Mesendoderm (in vitro differentiated cells): ENCODE measurements around the gene NDFIP1.

Source experiments
- DNase-seq: peaks from one replicate; pipeline ENCODE4 v3.0.0; 2013
- H2AK5ac ChIP-seq: 2 replicates; pipeline ENCODE4 v1.6.1; 2013; ENCODE audit warnings: low read length, inconsistent platforms
- H2BK120ac ChIP-seq: 2 replicates; pipeline ENCODE4 v1.6.1; 2013; ENCODE audit warnings: low read depth, mild to moderate bottlenecking, low read length, moderate library complexity, mixed read lengths
- H2BK15ac ChIP-seq: replicated peaks from 2 replicates; pipeline ENCODE4 v1.6.1; 2013; ENCODE audit warnings: low read depth, mild to moderate bottlenecking, moderate library complexity
- H2BK5ac ChIP-seq: 2 replicates; pipeline ENCODE4 v1.6.1; 2013; ENCODE audit warnings: low read length, inconsistent platforms
- H3K18ac ChIP-seq: 2 replicates; pipeline ENCODE4 v1.6.1; 2013; ENCODE audit warnings: mild to moderate bottlenecking, low read length, mixed read lengths
- H3K23ac ChIP-seq: one replicate; pipeline ENCODE4 v1.6.1; 2013; ENCODE audit warnings: low read length
- H3K27ac ChIP-seq: 2 replicates; pipeline ENCODE4 v1.5.1; 2013; ENCODE audit warnings: low read depth, mild to moderate bottlenecking, inconsistent platforms, low read length, moderate library complexity
- H3K27me3 ChIP-seq: 2 replicates; pipeline ENCODE4 v1.6.1; 2013; ENCODE audit warnings: low read length, control low read depth, mild to moderate bottlenecking, inconsistent platforms; ENCODE audit not compliant: insufficient read depth, poor library complexity
- H3K36me3 ChIP-seq: 2 replicates; pipeline ENCODE4 v1.6.1; 2013; ENCODE audit warnings: low read length, inconsistent platforms; ENCODE audit not compliant: control insufficient read depth, insufficient read depth
- H3K4ac ChIP-seq: one replicate; pipeline ENCODE4 v1.6.1; 2013; ENCODE audit warnings: low read depth, mild to moderate bottlenecking, low read length, moderate library complexity
- H3K4me1 ChIP-seq: 2 replicates; pipeline ENCODE4 v1.6.1; 2013; ENCODE audit warnings: low read depth, low read length, inconsistent platforms; ENCODE audit not compliant: control insufficient read depth
- H3K4me2 ChIP-seq: 2 replicates; pipeline ENCODE4 v1.6.1; 2013; ENCODE audit warnings: low read length
- H3K4me3 ChIP-seq: 2 replicates; pipeline ENCODE4 v1.5.1; 2013; ENCODE audit warnings: mild to moderate bottlenecking, low read length
- H3K56ac ChIP-seq: one replicate; pipeline ENCODE4 v1.6.1; 2013; ENCODE audit warnings: low read length
- H3K79me1 ChIP-seq: 2 replicates; pipeline ENCODE4 v1.6.1; 2013; ENCODE audit warnings: low read length, inconsistent platforms
- H3K79me2 ChIP-seq: 2 replicates; pipeline ENCODE4 v1.6.1; 2013; ENCODE audit warnings: mild to moderate bottlenecking, low read length; ENCODE audit not compliant: control insufficient read depth, insufficient read depth
- H3K9ac ChIP-seq: 2 replicates; pipeline ENCODE4 v1.6.1; 2013; ENCODE audit warnings: low read length, inconsistent platforms
- H4K5ac ChIP-seq: one replicate; pipeline ENCODE4 v1.6.1; 2013; ENCODE audit warnings: low read length
- H4K8ac ChIP-seq: one replicate; pipeline ENCODE4 v1.6.1; 2013; ENCODE audit warnings: low read depth, mild to moderate bottlenecking, control low read depth, low read length, moderate library complexity
- WGBS: extraction: QIAGEN DNeasy Blood & Tissue Kit; methylation state at CpG from one replicate; pipeline ENCODE4 v1.1.7; 2013; ENCODE audit warnings: low lambda C conversion rate, missing lambda C conversion rate; ENCODE audit not compliant: insufficient coverage; ENCODE audit errors: extremely low coverage; 5-methylcytosine and 5-hydroxymethylcytosine counted together

Gene NDFIP1

GRCh38 chr5:142109331-142110045 is 909 bp downstream of the NDFIP1 start:
- peak overlapping the region; percentile 99 for H3K56ac ChIP-seq
- H3K4me3 ChIP-seq = peak overlapping the region; percentile 79
- no peak overlapping the region for H4K5ac ChIP-seq
- DNase-seq = peak; percentile 42
- peak overlapping the region; percentile 53 for H3K4me2 ChIP-seq
- WGBS = no CpG with 5 or more reads among the region's 21 CpGs
- H2AK5ac ChIP-seq = no peak overlapping the region
- no peak overlapping the region for H3K23ac ChIP-seq
- peaks cover 6% of the 10 kb centered on the region for H3K4me1 ChIP-seq
- H2BK120ac ChIP-seq = no peak overlapping the region
- peak overlapping the region; percentile 72 for H3K18ac ChIP-seq
- no peak overlapping the region for H2BK15ac ChIP-seq
- H3K27me3 ChIP-seq = no peaks in the 10 kb centered on the region
- no peaks in the 10 kb centered on the region for H3K36me3 ChIP-seq
- peaks cover 16% of the 10 kb centered on the region for H3K79me2 ChIP-seq
- no peak overlapping the region for H2BK5ac ChIP-seq
- H3K9ac ChIP-seq = peak overlapping the region; percentile 93
- peak overlapping the region; percentile 16 for H3K4ac ChIP-seq
- peaks cover 13% of the 10 kb centered on the region for H3K79me1 ChIP-seq
- no peak overlapping the region for H4K8ac ChIP-seq
- peak overlapping the region; percentile 83 for H3K27ac ChIP-seq

GRCh38 chr5:142110046-142110531 is 1.5 kb downstream of the NDFIP1 start:
- H3K9ac ChIP-seq = peak overlapping the region; percentile 93
- peak overlapping the region; percentile 53 for H3K4me2 ChIP-seq
- H4K5ac ChIP-seq = no peak overlapping the region
- H2BK5ac ChIP-seq = no peak overlapping the region
- H3K79me1 ChIP-seq = peaks cover 16% of the 10 kb centered on the region
- H3K79me2 ChIP-seq = peaks cover 20% of the 10 kb centered on the region
- peak overlapping the region; percentile 6 for H3K4me3 ChIP-seq
- peaks cover 6% of the 10 kb centered on the region for H3K4me1 ChIP-seq
- no peak overlapping the region for H3K18ac ChIP-seq
- peak; percentile 7 for DNase-seq
- no peak overlapping the region for H2BK120ac ChIP-seq
- no peak overlapping the region for H3K27ac ChIP-seq
- no peaks in the 10 kb centered on the region for H3K36me3 ChIP-seq
- peak overlapping the region; percentile 39 for H3K56ac ChIP-seq
- H2BK15ac ChIP-seq = no peak overlapping the region
- no peak overlapping the region for H3K4ac ChIP-seq
- H4K8ac ChIP-seq = no peak overlapping the region
- H2AK5ac ChIP-seq = no peak overlapping the region
- no CpG with 5 or more reads among the region's 9 CpGs for WGBS
- H3K23ac ChIP-seq = peak overlapping the region; percentile 19
- H3K27me3 ChIP-seq = no peaks in the 10 kb centered on the region

GRCh38 chr5:142110988-142111687 is 2.6 kb downstream of the NDFIP1 start:
- H3K56ac ChIP-seq = no peak overlapping the region
- no CpG with 5 or more reads among the region's 6 CpGs for WGBS

GRCh38 chr5:142114687-142115086 is 6.1 kb downstream of the NDFIP1 start:
- Histone ChIP-seq H4K8ac (no peak overlapping the region), H3K79me1 (peaks cover 20% of the 10 kb centered on the region), H3K4ac (no peak overlapping the region), H3K4me2 (no peak overlapping the region), H3K4me3 (no peak overlapping the region), H2AK5ac (no peak overlapping the region), H3K9ac (no peak overlapping the region), H3K79me2 (peaks cover 26% of the 10 kb centered on the region), H3K27me3 (no peaks in the 10 kb centered on the region), H2BK120ac (no peak overlapping the region), H3K4me1 (peaks cover 3% of the 10 kb centered on the region), H2BK5ac (no peak overlapping the region), H2BK15ac (no peak overlapping the region), H3K36me3 (no peaks in the 10 kb centered on the region), H3K27ac (no peak overlapping the region), H3K23ac (no peak overlapping the region), H3K18ac (no peak overlapping the region), H4K5ac (no peak overlapping the region), H3K56ac (no peak overlapping the region)
- no CpG with 5 or more reads among the region's 1 CpG for WGBS
- DNase-seq = no peak

More at GRCh38 chr5:142110988-142111687, 2.6 kb downstream of the NDFIP1 start:
- Histone ChIP-seq H2BK15ac (no peak overlapping the region), H4K8ac (no peak overlapping the region), H3K27me3 (no peaks in the 10 kb centered on the region), H3K9ac (no peak overlapping the region), H3K79me2 (peaks cover 22% of the 10 kb centered on the region), H3K4me3 (no peak overlapping the region), H2AK5ac (no peak overlapping the region), H3K18ac (no peak overlapping the region), H3K23ac (no peak overlapping the region), H3K4me1 (peaks cover 6% of the 10 kb centered on the region), H3K36me3 (no peaks in the 10 kb centered on the region), H3K79me1 (peaks cover 16% of the 10 kb centered on the region), H3K27ac (no peak overlapping the region), H3K4me2 (no peak overlapping the region), H2BK120ac (no peak overlapping the region), H4K5ac (no peak overlapping the region), H3K4ac (no peak overlapping the region), H2BK5ac (no peak overlapping the region)
- DNase-seq = no peak

GRCh38 chr5:142115937-142116614 is 7.5 kb downstream of the NDFIP1 start:
- Histone ChIP-seq H3K79me2 (peaks cover 21% of the 10 kb centered on the region), H3K9ac (no peak overlapping the region), H4K8ac (no peak overlapping the region), H2BK5ac (no peak overlapping the region), H3K36me3 (no peaks in the 10 kb centered on the region), H3K18ac (no peak overlapping the region), H3K27ac (no peak overlapping the region), H2AK5ac (no peak overlapping the region), H3K23ac (no peak overlapping the region), H3K27me3 (no peaks in the 10 kb centered on the region), H3K4me3 (no peak overlapping the region), H3K4me1 (no peaks in the 10 kb centered on the region), H3K56ac (no peak overlapping the region), H3K4me2 (no peak overlapping the region), H3K4ac (no peak overlapping the region), H3K79me1 (peaks cover 17% of the 10 kb centered on the region), H4K5ac (no peak overlapping the region), H2BK120ac (no peak overlapping the region), H2BK15ac (no peak overlapping the region)
- no CpG with 5 or more reads among the region's 4 CpGs for WGBS
- DNase-seq = no peak
